ENCODE measurements around the gene CDC42BPA.

GRCh38 chr1:226971765-226972164 is 346.5 kb downstream of the CDC42BPA start:
- TF ChIP-seq CTCF (IDR thresholded peaks at IDR 0.05): no peak
- TF ChIP-seq ZFX (IDR thresholded peaks at IDR 0.05; ENCODE audit: borderline replicate concordance): no peak

Data from 22Rv1 (cell line).